ENCODE data around the gene ADAD1. TPM values are rescaled to one million over a fixed set of nuclear protein-coding genes. Genes with fewer than 3 reads are reported as not detected.

Gene ADAD1
- total and polyA plus RNA-seq, 2 of the 4 experiments (the other 2 are of a cell fraction): not detected

GRCh38 chr4:122475233-122475632 is 96.4 kb downstream of the ADAD1 start:
- H3K79me1 ChIP-seq (ENCODE audit: low read depth in 1 of 2, low read length in 2 of 2): no peaks in the 10 kb centered on the region
- dilution Hi-C loops (cut with HindIII; ENCODE audit: low sequenced_read_pairs, unreplicated experiment): no loop called here
- no TSS peak for BruUV-seq (replicated peaks)
- TF ChIP-seq POLR2A (IDR thresholded peaks at IDR 0.05; ENCODE audit: low read depth, low read length) (no peak), CTCF (conservative IDR thresholded peaks at IDR 0.05; ENCODE audit: low read depth, low read length) (no peak), RCOR1 (IDR thresholded peaks at IDR 0.05; ENCODE audit: insufficient replicate concordance, low read length) (no peak), MAZ (IDR thresholded peaks at IDR 0.05; ENCODE audit: borderline replicate concordance, low read depth, low read length) (no peak), USF2 (IDR thresholded peaks at IDR 0.05; ENCODE audit: low read depth, low read length) (no peak), RFX5 (IDR thresholded peaks at IDR 0.05; ENCODE audit: low read depth, low read length) (no peak), CEBPB (IDR thresholded peaks at IDR 0.05; ENCODE audit: low read depth, low read length) (no peak), ELK1 (IDR thresholded peaks at IDR 0.05; ENCODE audit: borderline replicate concordance, low read depth, low read length) (no peak), MAFK (IDR thresholded peaks at IDR 0.05; ENCODE audit: low read depth, low read length) (no peak), MXI1 (IDR thresholded peaks at IDR 0.05; ENCODE audit: borderline replicate concordance, low read depth, low read length) (no peak), CHD1 (IDR thresholded peaks at IDR 0.05; ENCODE audit: low read depth, low read length) (no peak), FOS (IDR thresholded peaks at IDR 0.05; ENCODE audit: low read depth, low read length) (no peak)
- H3K36me3 ChIP-seq (ENCODE audit: control insufficient read depth, insufficient read depth, low read length): no peaks in the 10 kb centered on the region
- no peak overlapping the region for H3K4me2 ChIP-seq (ENCODE audit: low read depth, low read length)
- no peak overlapping the region for H3K9ac ChIP-seq (ENCODE audit: low read depth, low read length)
- no peaks in the 10 kb centered on the region for H3K9me1 ChIP-seq (ENCODE audit: insufficient read depth, low read length)
- H2AFZ ChIP-seq (replicated peaks; ENCODE audit: low read length, poor library complexity): no peak overlapping the region
- H3K27ac ChIP-seq (ENCODE audit: insufficient read depth, low read length): no peak overlapping the region
- intact Hi-C loops (cut with micrococcal nuclease): no loop called here
- H4K91ac ChIP-seq (ENCODE audit: insufficient read depth, low read depth, low read length): no peak overlapping the region
- no peak overlapping the region for H3K56ac ChIP-seq (ENCODE audit: extremely low read depth, insufficient read depth, low read length)
- H2AK5ac ChIP-seq (ENCODE audit: low read depth, low read length): no peak overlapping the region
- no peak overlapping the region for H4K8ac ChIP-seq (ENCODE audit: low read depth in 2 of 2, low read length in 2 of 2)
- no peaks in the 10 kb centered on the region; the same call in 1 of the 2 replicates for H3K27me3 ChIP-seq (ENCODE audit: control insufficient read depth, insufficient read depth, low read length)
- no peak overlapping the region for H2BK5ac ChIP-seq (ENCODE audit: low read depth, low read length, poor library complexity, severe bottlenecking)
- no peaks in the 10 kb centered on the region for H3K9me3 ChIP-seq (ENCODE audit: control insufficient read depth, insufficient read depth, low read length)
- H3K4me3 ChIP-seq (ENCODE audit: insufficient read depth, low read depth, low read length): no peak overlapping the region
- no peaks in the 10 kb centered on the region for H4K20me1 ChIP-seq (ENCODE audit: insufficient read depth, low read length)
- H3K23ac ChIP-seq (ENCODE audit: low read depth, low read length): no peak overlapping the region
- no CpG with 5 or more reads among the region's 3 CpGs for WGBS, 2 experiments (ENCODE audit: extremely low coverage in 2 of 2, insufficient read length in 1 of 2)
- ChIA-PET CTCF (no interaction called here), POLR2A (ENCODE audit: unreplicated experiment) (no interaction called here)
- H2BK20ac ChIP-seq (ENCODE audit: low read depth, low read length): no peak overlapping the region
- H3K4me1 ChIP-seq (ENCODE audit: control insufficient read depth, insufficient read depth, low read length): no peaks in the 10 kb centered on the region
- H2BK15ac ChIP-seq (ENCODE audit: low read depth, low read length): no peak overlapping the region
- DNase-seq (no peak), ATAC-seq (ENCODE audit: low read depth) (no peak)
- no peak overlapping the region for H3K18ac ChIP-seq (ENCODE audit: low read depth, low read length)
- in situ Hi-C loops (cut with MboI; ENCODE audit: low sequenced_read_pairs): no loop called here
- no peak overlapping the region for H4K5ac ChIP-seq (ENCODE audit: low read depth, low read length)
- no peak overlapping the region for H2AK9ac ChIP-seq (replicated peaks; ENCODE audit: low read depth, low read length, poor library complexity)
- no peak overlapping the region for H2BK120ac ChIP-seq (ENCODE audit: low read depth, low read length)
- no peak overlapping the region for H3K4ac ChIP-seq (ENCODE audit: low read depth, low read length)
- no peak overlapping the region for H3K14ac ChIP-seq (replicated peaks; ENCODE audit: low read depth, low read length)
